ENCODE results near the gene OR56B4. TPM values are rescaled to one million over a fixed set of nuclear protein-coding genes. Genes with fewer than 3 reads are reported as not detected.
"Not testable (repeated sequence)": the region's sequence is repeated elsewhere in the genome, so short reads cannot be mapped to it uniquely, and the experiment has no call there.

Gene OR56B4, protein sequence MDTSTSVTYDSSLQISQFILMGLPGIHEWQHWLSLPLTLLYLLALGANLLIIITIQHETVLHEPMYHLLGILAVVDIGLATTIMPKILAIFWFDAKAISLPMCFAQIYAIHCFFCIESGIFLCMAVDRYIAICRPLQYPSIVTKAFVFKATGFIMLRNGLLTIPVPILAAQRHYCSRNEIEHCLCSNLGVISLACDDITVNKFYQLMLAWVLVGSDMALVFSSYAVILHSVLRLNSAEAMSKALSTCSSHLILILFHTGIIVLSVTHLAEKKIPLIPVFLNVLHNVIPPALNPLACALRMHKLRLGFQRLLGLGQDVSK
- not detected for total RNA-seq (ENCODE audit: unreplicated experiment)
- long read RNA-seq = 0 reads

DNA sequence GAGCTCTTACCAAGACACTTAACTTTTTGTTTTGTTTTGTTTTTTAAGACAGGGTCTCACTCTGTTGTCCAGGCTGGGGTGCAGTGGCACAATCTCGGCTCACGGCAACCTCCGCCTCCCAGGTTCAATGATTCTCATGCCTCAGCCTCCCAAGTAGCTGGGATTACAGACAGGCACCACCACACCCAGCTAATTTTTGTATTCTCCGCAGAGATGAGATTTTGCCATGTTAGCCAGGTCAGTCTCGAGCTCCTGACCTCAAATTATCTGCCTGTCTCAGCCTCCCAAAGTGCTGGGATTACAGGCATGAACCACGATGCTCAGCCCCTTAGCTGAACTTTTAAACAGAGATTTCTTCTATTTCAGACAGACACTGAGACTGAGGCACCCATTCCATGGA is at the start of gene OR56B4:
Gene OR56B4 (plus strand): TSS at position 301 of the 400 bp plus-strand sequence. CDS start 95 bp downstream, at position 396.
- H3K4me3 Mint-ChIP-seq (ENCODE audit: unreplicated experiment); H3K27ac Mint-ChIP-seq (ENCODE audit: unreplicated experiment); H3K36me3 Mint-ChIP-seq (ENCODE audit: unreplicated experiment); DNase-seq; H3K9me3 Mint-ChIP-seq (ENCODE audit: unreplicated experiment); H3K4me1 Mint-ChIP-seq (ENCODE audit: low read depth, unreplicated experiment); H3K27me3 Mint-ChIP-seq (ENCODE audit: unreplicated experiment): not testable (repeated sequence)

DNA sequence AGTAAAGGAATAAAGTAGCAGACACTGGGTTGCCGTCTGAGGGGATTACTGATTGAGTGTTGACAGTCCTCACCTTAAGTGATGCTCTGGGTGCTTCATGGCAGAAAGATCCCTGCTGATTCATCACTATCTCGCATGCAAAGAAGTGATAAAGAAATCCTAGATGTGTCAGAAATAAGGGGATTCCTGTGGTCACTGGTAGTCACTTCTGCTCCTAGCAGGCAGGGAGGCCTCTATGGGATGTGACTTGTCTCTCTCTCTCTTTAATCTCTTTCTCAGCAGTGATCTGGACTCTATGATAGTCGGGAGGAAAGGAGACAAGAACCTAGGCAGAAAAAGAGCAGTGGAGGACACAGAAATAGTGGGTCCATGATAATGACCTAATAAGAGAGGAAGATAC is 46.0 kb upstream of the OR56B4 start:
- TF ChIP-seq CTCF (IDR thresholded peaks at IDR 0.05; ENCODE audit: partially characterized antibody, unreplicated experiment) = no peak
- Mint-ChIP-seq H3K4me3 (ENCODE audit: unreplicated experiment) (no peak overlapping the region), H3K4me1 (ENCODE audit: low read depth, unreplicated experiment) (no peaks in the 10 kb centered on the region), H3K36me3 (ENCODE audit: unreplicated experiment) (no peaks in the 10 kb centered on the region), H3K27me3 (ENCODE audit: unreplicated experiment) (no peaks in the 10 kb centered on the region), H3K27ac (ENCODE audit: unreplicated experiment) (no peak overlapping the region), H3K9me3 (ENCODE audit: unreplicated experiment) (no peaks in the 10 kb centered on the region)
- DNase-seq = no peak

DNA sequence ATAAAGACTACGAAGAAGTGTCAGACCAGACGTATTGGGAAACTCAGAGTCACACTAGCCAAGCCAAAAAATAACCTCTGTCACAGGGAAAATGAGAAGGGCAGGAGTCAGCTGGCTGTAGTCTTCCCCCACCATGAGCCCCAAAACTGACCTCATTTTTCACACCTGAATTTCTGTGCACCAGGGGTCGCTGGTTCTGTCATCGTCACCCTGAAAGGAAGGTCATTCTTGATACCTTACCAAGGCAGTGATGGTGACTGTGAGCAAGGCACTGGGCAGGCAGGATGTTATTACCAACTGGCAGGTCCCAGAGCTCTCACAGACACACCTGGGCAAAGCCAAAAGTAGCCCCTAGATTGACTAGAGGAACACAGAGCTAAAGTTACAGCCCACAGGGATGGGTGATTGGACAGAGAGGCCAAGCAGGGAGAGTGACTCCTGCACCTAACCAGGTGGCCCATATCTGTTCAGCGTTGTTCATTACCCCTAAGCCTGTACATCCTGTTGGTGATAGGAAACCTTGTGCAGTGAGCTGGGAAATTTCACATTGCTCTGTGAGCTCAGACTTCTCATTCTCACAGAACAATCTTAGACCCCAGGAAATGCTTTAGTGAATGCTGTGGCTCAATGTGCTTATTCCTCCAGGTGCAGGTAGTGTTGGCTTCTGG is 44.7 kb upstream of the OR56B4 start:
- no peak for TF ChIP-seq CTCF (IDR thresholded peaks at IDR 0.05; ENCODE audit: partially characterized antibody, unreplicated experiment)
- Mint-ChIP-seq H3K27me3 (ENCODE audit: unreplicated experiment) (no peaks in the 10 kb centered on the region), H3K36me3 (ENCODE audit: unreplicated experiment) (no peaks in the 10 kb centered on the region), H3K9me3 (ENCODE audit: unreplicated experiment) (no peaks in the 10 kb centered on the region), H3K27ac (ENCODE audit: unreplicated experiment) (no peak overlapping the region), H3K4me1 (ENCODE audit: low read depth, unreplicated experiment) (no peaks in the 10 kb centered on the region), H3K4me3 (ENCODE audit: unreplicated experiment) (no peak overlapping the region)
- DNase-seq = no peak

DNA sequence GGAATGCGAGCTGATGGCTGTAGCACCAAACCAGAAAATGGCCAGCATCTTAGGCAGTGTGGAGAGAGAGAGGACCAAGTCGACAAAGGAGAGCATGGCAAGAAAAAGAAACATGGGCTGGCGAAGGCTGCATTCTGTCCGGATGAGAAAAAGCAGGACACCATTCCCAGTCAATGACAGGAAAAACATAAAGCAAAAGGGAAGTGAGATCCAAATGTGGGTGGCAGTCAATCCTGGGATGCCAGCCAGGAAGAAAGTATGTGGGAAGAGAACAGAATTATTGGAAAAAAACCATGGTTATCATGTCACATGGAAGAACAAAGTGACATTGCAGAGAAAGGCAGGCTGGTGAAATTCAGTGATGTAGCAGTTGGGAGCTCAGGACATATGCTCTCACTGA is 40.0 kb upstream of the OR56B4 start:
- Mint-ChIP-seq H3K4me1 (ENCODE audit: low read depth, unreplicated experiment) (no peaks in the 10 kb centered on the region), H3K27ac (ENCODE audit: unreplicated experiment) (no peak overlapping the region), H3K4me3 (ENCODE audit: unreplicated experiment) (no peak overlapping the region), H3K27me3 (ENCODE audit: unreplicated experiment) (no peaks in the 10 kb centered on the region), H3K9me3 (ENCODE audit: unreplicated experiment) (no peaks in the 10 kb centered on the region), H3K36me3 (ENCODE audit: unreplicated experiment) (no peaks in the 10 kb centered on the region)
- no peak for DNase-seq
- no peak for TF ChIP-seq CTCF (IDR thresholded peaks at IDR 0.05; ENCODE audit: partially characterized antibody, unreplicated experiment)

- H3K4me3 Mint-ChIP-seq (ENCODE audit: unreplicated experiment); H3K36me3 Mint-ChIP-seq (ENCODE audit: unreplicated experiment); H3K4me1 Mint-ChIP-seq (ENCODE audit: low read depth, unreplicated experiment); H3K27me3 Mint-ChIP-seq (ENCODE audit: unreplicated experiment); H3K27ac Mint-ChIP-seq (ENCODE audit: unreplicated experiment); DNase-seq; H3K9me3 Mint-ChIP-seq (ENCODE audit: unreplicated experiment): not testable (repeated sequence)
Measured at GRCh38 chr11:6076443-6076842, 31.0 kb upstream of the OR56B4 start.

- Mint-ChIP-seq H3K36me3 (ENCODE audit: unreplicated experiment) (peaks cover 4% of the 10 kb centered on the region), H3K4me3 (ENCODE audit: unreplicated experiment) (no peak overlapping the region), H3K27me3 (ENCODE audit: unreplicated experiment) (no peaks in the 10 kb centered on the region), H3K27ac (ENCODE audit: unreplicated experiment) (no peak overlapping the region), H3K4me1 (ENCODE audit: low read depth, unreplicated experiment) (no peaks in the 10 kb centered on the region), H3K9me3 (ENCODE audit: unreplicated experiment) (no peaks in the 10 kb centered on the region)
- no peak for DNase-seq
- no peak for TF ChIP-seq CTCF (IDR thresholded peaks at IDR 0.05; ENCODE audit: partially characterized antibody, unreplicated experiment)
Measured at GRCh38 chr11:6077723-6078122, 29.8 kb upstream of the OR56B4 start.

All from glutamatergic neuron (in vitro differentiated cells).